HFFc6 (cell line): Measurements from ENCODE around the gene SLC16A3. TPM values are rescaled to one million over a fixed set of nuclear protein-coding genes. Genes with fewer than 3 reads are reported as not detected.

Experiments
- DNase-seq: peaks from one replicate; pipeline ENCODE4 v3.0.0-alpha.2; 2018
- H3K27ac Mint-ChIP-seq: 2 replicates; pipeline ENCODE4 v1.8.0; 2020; ENCODE audit warnings: mild to moderate bottlenecking, mixed read lengths
- H3K27me3 Mint-ChIP-seq: 2 replicates; pipeline ENCODE4 v1.8.0; 2021; ENCODE audit warnings: mild to moderate bottlenecking, moderate library complexity, mixed read lengths; ENCODE audit not compliant: insufficient read depth
- H3K36me3 Mint-ChIP-seq: 2 replicates; pipeline ENCODE4 v1.8.0; 2021; ENCODE audit warnings: low read depth, mixed read lengths
- H3K4me1 Mint-ChIP-seq: 2 replicates; pipeline ENCODE4 v1.8.0; 2020; ENCODE audit warnings: low read depth, mixed read lengths
- H3K4me3 Mint-ChIP-seq: 2 replicates; pipeline ENCODE4 v1.8.0; 2020; ENCODE audit warnings: mild to moderate bottlenecking, moderate library complexity, mixed read lengths
- H3K9me3 Mint-ChIP-seq: 2 replicates; pipeline ENCODE4 v1.8.0; 2020; ENCODE audit warnings: mild to moderate bottlenecking, mixed read lengths
- total RNA-seq, 6 experiments: library from RNA; stranded (reverse); fragmentation: NEBNext Ultra II Directional; extraction: Animal tissue kit (Norgen Biotek cat#: 25700); gene quantifications; 2 replicates in 1 of 6; 3 replicates in 5 of 6; pipeline ENCODE4 v1.2.3, GENCODE V29; 2021
- TF ChIP-seq, protein P1 (sequence below): fragments of 200-600 bp; sonication (generic); IDR thresholded peaks from 2 replicates; pipeline ENCODE4 v1.5.0; 2021; ENCODE audit warnings: antibody characterized with exemption, mild to moderate bottlenecking

Gene SLC16A3
- total RNA-seq, 6 experiments from 2014 or later: 475 to 624 (median 523) TPM

DNA sequence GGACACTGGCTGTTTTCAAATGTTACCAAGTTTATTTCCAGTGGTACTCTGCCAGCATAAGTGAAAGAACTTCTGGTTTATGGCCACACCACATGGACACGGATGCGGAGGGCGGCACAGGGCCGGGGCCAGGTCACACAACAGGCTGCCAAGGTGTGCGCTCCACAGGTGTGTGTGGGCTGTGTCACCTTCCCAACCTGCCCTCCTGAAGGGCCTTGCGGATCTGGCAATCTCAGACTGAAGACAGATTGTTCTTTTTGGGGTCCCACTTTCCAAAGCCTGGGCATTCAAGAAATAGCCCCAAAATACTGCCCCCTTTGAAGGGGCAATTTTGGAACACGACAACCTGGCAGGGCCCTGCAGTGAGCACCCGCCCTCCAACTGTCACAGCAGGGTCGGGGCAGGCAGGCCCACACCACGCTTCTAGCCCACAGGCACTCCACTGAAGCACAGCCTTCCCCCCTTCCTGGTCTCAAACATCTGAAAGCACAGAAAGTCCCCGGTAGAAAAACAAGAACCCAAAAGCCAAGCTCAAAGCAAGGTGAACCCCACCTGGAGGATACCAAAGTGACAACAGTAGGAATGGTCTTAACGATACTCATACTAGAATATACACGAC, 41.1 kb downstream of the SLC16A3 start:
- Mint-ChIP-seq H3K9me3 (no peaks in the 10 kb centered on the region), H3K27ac (peak overlapping the region; percentile 72; the same call in 1 of the 2 replicates), H3K4me3 (peak overlapping the region; percentile 11; the same call in 1 of the 2 replicates), H3K27me3 (peaks cover 11% of the 10 kb centered on the region), H3K4me1 (peaks cover 69% of the 10 kb centered on the region), H3K36me3 (peaks cover 36% of the 10 kb centered on the region)
- no peak for DNase-seq
- TF ChIP-seq, protein P1, sequence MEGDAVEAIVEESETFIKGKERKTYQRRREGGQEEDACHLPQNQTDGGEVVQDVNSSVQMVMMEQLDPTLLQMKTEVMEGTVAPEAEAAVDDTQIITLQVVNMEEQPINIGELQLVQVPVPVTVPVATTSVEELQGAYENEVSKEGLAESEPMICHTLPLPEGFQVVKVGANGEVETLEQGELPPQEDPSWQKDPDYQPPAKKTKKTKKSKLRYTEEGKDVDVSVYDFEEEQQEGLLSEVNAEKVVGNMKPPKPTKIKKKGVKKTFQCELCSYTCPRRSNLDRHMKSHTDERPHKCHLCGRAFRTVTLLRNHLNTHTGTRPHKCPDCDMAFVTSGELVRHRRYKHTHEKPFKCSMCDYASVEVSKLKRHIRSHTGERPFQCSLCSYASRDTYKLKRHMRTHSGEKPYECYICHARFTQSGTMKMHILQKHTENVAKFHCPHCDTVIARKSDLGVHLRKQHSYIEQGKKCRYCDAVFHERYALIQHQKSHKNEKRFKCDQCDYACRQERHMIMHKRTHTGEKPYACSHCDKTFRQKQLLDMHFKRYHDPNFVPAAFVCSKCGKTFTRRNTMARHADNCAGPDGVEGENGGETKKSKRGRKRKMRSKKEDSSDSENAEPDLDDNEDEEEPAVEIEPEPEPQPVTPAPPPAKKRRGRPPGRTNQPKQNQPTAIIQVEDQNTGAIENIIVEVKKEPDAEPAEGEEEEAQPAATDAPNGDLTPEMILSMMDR: 0 out of 2 replicates have a peak, but pooled peaks have one; percentile 6

DNA sequence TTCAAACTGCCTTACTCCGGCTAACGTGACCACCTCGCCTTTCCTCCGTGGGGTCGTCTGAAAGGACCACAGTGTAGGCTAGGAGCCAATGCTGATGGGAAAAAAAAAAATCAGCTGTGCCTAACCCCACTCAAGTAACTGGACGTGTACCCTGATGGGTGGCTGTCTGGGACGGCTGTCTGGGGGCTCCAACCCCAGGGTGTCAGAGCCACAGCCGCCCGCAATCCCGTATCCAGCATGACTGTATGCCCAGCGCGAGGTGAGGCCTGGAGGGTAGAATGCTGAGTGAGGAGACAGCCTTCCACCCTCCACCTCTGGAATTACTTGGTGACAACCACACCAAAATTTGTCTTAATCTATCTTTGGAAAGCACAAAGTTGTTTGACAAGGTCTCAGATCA, 41.8 kb downstream of the SLC16A3 start:
- peaks cover 67% of the 10 kb centered on the region for H3K4me1 Mint-ChIP-seq
- peak overlapping the region; percentile 11; the same call in 1 of the 2 replicates for H3K4me3 Mint-ChIP-seq
- no peak for DNase-seq
- TF ChIP-seq, protein P1: no peak
- no peaks in the 10 kb centered on the region for H3K9me3 Mint-ChIP-seq
- 0 out of 2 replicates have a peak overlapping the region, but pooled peaks have one; percentile 42 for H3K27ac Mint-ChIP-seq
- peaks cover 12% of the 10 kb centered on the region for H3K27me3 Mint-ChIP-seq
- H3K36me3 Mint-ChIP-seq: peaks cover 36% of the 10 kb centered on the region

DNA sequence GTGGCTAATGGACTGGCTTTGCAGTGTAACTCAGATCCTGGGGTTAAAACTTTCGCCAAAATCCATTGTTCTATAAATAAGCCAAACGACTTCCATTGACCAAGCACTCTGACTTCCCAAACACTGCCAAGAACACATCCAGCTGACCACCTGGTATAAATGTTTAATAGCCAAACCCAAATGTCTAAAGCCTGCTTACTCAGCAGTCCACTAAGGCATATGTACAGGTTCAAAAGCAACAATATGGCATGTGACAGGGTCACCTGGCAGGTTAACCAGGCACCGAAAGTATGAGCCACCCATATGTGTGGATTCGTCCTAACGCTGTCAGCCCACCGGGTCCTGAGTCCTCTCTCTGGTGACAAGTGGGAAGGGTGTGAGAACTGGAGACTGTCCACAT, 42.6 kb downstream of the SLC16A3 start:
- H3K36me3 Mint-ChIP-seq: peaks cover 31% of the 10 kb centered on the region
- no peak overlapping the region for H3K27ac Mint-ChIP-seq
- no peaks in the 10 kb centered on the region for H3K9me3 Mint-ChIP-seq
- TF ChIP-seq, protein P1: no peak
- H3K27me3 Mint-ChIP-seq: peaks cover 12% of the 10 kb centered on the region
- H3K4me1 Mint-ChIP-seq: peaks cover 60% of the 10 kb centered on the region
- DNase-seq: no peak
- peak overlapping the region; percentile 91 for H3K4me3 Mint-ChIP-seq

DNA sequence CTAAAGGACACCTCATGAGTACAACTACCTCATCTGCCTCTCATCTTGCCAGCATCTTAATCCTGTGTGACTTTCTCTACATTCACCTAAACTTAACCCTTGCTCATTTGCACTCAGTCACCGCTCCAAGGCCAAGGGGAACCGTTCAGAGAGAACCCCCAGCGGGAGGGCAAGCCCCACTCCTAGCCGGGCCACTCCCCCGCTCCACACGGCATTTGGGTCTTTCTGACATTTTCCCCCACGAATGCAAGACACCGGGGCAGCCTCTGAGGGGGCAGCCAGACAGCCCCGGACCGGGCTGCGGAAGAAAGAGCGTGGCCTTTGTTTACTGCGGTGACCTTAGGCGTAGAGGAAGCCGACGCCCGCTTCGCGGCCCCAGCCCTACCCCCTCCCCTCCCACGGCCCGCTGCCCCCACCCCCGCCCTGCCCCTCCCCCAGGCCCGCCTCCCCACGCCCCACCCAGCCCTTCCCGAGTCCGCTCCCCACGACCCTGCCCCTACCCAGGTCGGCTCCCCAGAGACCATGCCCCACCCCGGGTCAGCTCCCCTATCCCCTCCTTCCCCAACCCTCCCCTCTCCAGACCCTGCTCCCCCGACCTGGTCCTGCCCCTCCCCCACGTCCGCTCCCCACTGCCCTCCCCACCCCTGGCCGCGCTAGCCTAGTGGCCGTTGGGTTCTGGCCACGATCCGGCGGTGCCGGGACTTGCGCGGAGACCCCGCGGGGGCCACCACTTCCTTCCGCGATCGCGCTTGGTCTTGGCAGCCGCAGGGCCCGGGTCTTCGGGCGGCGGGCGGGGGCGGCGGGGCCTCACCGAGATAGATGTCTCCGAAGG, 43.9 kb downstream of the SLC16A3 start:
- Mint-ChIP-seq H3K27ac (peak overlapping the region; percentile 69), H3K27me3 (peaks cover 12% of the 10 kb centered on the region), H3K4me3 (peak overlapping the region; percentile 91), H3K36me3 (peaks cover 29% of the 10 kb centered on the region), H3K9me3 (no peaks in the 10 kb centered on the region), H3K4me1 (peaks cover 46% of the 10 kb centered on the region)
- TF ChIP-seq, protein P1: no peak
- DNase-seq: no peak

DNA sequence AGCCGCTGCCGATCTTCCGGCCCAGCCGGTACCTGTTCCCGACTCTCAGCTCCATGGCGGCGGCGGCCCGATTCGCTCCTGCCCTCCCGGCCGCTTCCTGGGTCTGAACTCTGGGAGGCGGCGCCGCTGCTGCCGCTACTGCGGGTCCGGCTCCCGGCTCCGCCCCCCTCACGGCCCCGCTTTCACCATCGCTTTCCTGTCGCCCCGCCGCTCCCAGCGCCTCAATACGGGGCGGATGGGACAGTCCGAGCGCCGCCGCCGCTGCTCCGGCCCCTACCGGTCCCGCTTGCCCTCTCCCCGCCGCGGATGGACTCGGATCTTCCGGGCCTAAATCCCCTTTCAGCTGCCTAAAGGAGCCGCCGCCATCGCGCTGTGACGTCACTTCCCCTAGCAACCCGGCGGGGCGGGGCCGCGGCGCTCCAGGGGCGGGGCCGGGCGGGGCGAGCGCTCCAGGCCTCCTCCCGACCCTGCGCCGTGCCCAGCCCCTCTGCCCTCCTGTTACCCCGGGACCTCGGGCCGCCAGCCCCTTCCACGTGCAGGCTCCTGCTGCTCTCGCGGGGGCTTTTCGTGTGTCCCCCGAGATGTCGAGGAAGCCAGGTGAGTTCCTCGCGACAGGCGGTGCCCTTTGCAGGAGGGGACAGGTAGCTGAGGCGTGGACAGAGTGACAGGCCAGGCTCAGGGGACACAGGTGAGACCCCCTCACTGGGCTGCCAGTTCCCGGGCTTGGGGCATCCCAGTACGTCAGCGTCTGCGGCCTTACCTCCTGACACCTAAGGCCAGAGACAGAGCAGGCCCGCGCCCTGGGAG, 44.7 kb downstream of the SLC16A3 start, which contains the start of gene CSNK1D:
CSNK1D (minus strand) TSS at position 374 of the 807 bp plus-strand sequence; CDS start at position 55, 319 bp downstream.
- Mint-ChIP-seq H3K9me3 (no peaks in the 10 kb centered on the region), H3K4me3 (peak within 1 kb of the TSS; percentile 91), H3K36me3 (peaks cover 29% of the 10 kb centered on the region), H3K4me1 (peaks cover 38% of the 10 kb centered on the region), H3K27me3 (peaks cover 6% of the 10 kb centered on the region), H3K27ac (peak within 1 kb of the TSS; percentile 98)
- DNase-seq: peak; percentile 63
- TF ChIP-seq, protein P1: peak; percentile 6; the same call in 1 of the 2 replicates
